WTC11 (cell line): Measurements from ENCODE around the gene SNCAIP. TPM values are rescaled to one million over a fixed set of nuclear protein-coding genes. Genes with fewer than 3 reads are reported as not detected.
A peak's percentile ranks its signal among the peaks of the same experiment; 100 is the strongest.

Experiments
- ATAC-seq: fragments of 200-7000 bp; cut with Tn5 transposase; 2 replicates; pipeline ENCODE4 v1.10.0; 2021; ENCODE audit warnings: mild to moderate bottlenecking, moderate library complexity
- CTCF ChIA-PET: fragments of 300-600 bp; sonication (Branson Sonifier 250); formaldehyde crosslinking; loops from one replicate; lab custom pipeline; 2021; ENCODE audit warnings: antibody characterized with exemption; lab: Charles Lee
- POLR2A ChIA-PET: fragments of 350-600 bp; sonication (Branson Sonifier 250); formaldehyde crosslinking; loops from one replicate; lab custom pipeline; 2021; ENCODE audit warnings: antibody characterized with exemption; lab: Charles Lee
- DNase-seq: peaks from one replicate; pipeline ENCODE4 v3.0.0; 2021; ENCODE audit warnings: low spot score
- H3K27ac Mint-ChIP-seq: 2 replicates; pipeline ENCODE4 v1.8.0; 2021; ENCODE audit warnings: mixed read lengths
- H3K27me3 Mint-ChIP-seq: 2 replicates; pipeline ENCODE4 v1.8.0; 2021; ENCODE audit warnings: low read depth, mild to moderate bottlenecking, moderate library complexity, mixed read lengths
- H3K36me3 Mint-ChIP-seq: 2 replicates; pipeline ENCODE4 v1.8.0; 2021; ENCODE audit warnings: mixed read lengths
- H3K4me1 Mint-ChIP-seq: 2 replicates; pipeline ENCODE4 v1.8.0; 2022; ENCODE audit warnings: mixed read lengths
- H3K4me3 Mint-ChIP-seq: 2 replicates; pipeline ENCODE4 v1.8.0; 2021; ENCODE audit warnings: mild to moderate bottlenecking, moderate library complexity, mixed read lengths
- H3K9me3 Mint-ChIP-seq: 2 replicates; pipeline ENCODE4 v1.8.0; 2021; ENCODE audit warnings: mixed read lengths
- ETV6 ChIP-seq: sonication (generic); formaldehyde crosslinking; IDR thresholded peaks from 2 replicates; pipeline ENCODE4 v1.8.1; 2022; ENCODE audit warnings: mild to moderate bottlenecking, missing genetic modification reagents
- FOXK1 ChIP-seq: sonication (generic); formaldehyde crosslinking; IDR thresholded peaks from 2 replicates; pipeline ENCODE4 v1.8.0; 2022; ENCODE audit warnings: mild to moderate bottlenecking, moderate library complexity, missing genetic modification reagents
- IRF2 ChIP-seq: sonication (generic); formaldehyde crosslinking; IDR thresholded peaks from 2 replicates; pipeline ENCODE4 v1.8.0; 2022; ENCODE audit warnings: low read depth, missing genetic modification reagents, borderline replicate concordance
- JAZF1 ChIP-seq: fragments of 250-450 bp; sonication (Bioruptor Pico); IDR thresholded peaks from 2 replicates; pipeline ENCODE4 v1.9.0; 2021; ENCODE audit warnings: moderate library complexity, mild to moderate bottlenecking, inconsistent platforms
- JUN ChIP-seq: sonication (generic); formaldehyde crosslinking; IDR thresholded peaks from 2 replicates; pipeline ENCODE4 v1.8.0; 2023; ENCODE audit warnings: mild to moderate bottlenecking, missing genetic modification reagents
- NFATC4 ChIP-seq: fragments of 250-450 bp; sonication (Bioruptor Pico); IDR thresholded peaks from 2 replicates; pipeline ENCODE4 v1.9.0; 2021; ENCODE audit warnings: mild to moderate bottlenecking
- RORB ChIP-seq: fragments of 250-450 bp; sonication (Bioruptor Pico); IDR thresholded peaks from 2 replicates; pipeline ENCODE4 v1.9.0; 2021; ENCODE audit warnings: mild to moderate bottlenecking
- TCF7 ChIP-seq: sonication (generic); formaldehyde crosslinking; IDR thresholded peaks from 2 replicates; pipeline ENCODE4 v1.8.0; 2022; ENCODE audit warnings: mild to moderate bottlenecking, low read depth, missing genetic modification reagents, moderate library complexity
- ZNF121 ChIP-seq: sonication (generic); formaldehyde crosslinking; IDR thresholded peaks from 2 replicates; pipeline ENCODE4 v1.8.0; 2023; ENCODE audit warnings: missing genetic modification reagents
- ZNF219 ChIP-seq: sonication (generic); formaldehyde crosslinking; IDR thresholded peaks from 2 replicates; pipeline ENCODE4 v1.8.0; 2023; ENCODE audit warnings: missing genetic modification reagents, mild to moderate bottlenecking, borderline replicate concordance
- ZNF317 ChIP-seq: sonication (generic); formaldehyde crosslinking; IDR thresholded peaks from 2 replicates; pipeline ENCODE4 v1.8.1; 2023; ENCODE audit warnings: low read depth, mild to moderate bottlenecking, moderate library complexity, missing genetic modification reagents, borderline replicate concordance
- ZNF416 ChIP-seq: fragments of 250-450 bp; sonication (Bioruptor Pico); IDR thresholded peaks from 2 replicates; pipeline ENCODE4 v1.9.0; 2021; ENCODE audit warnings: mild to moderate bottlenecking, inconsistent platforms
- ZNF423 ChIP-seq: fragments of 250-450 bp; sonication (Bioruptor Pico); IDR thresholded peaks from 2 replicates; pipeline ENCODE4 v2.1.2; 2022; ENCODE audit warnings: mild to moderate bottlenecking, moderate library complexity
- total RNA-seq: library from RNA; stranded (reverse); gene quantifications from 3 replicates; pipeline ENCODE4 v1.2.3, GENCODE V29; 2021
- TF ChIP-seq, protein P1 (sequence below): sonication (generic); formaldehyde crosslinking; IDR thresholded peaks from 2 replicates; pipeline ENCODE4 v1.8.0; 2023; ENCODE audit warnings: missing genetic modification reagents, mild to moderate bottlenecking, borderline replicate concordance
- TF ChIP-seq, protein P2 (sequence below): sonication (generic); formaldehyde crosslinking; IDR thresholded peaks from 2 replicates; pipeline ENCODE4 v1.8.0; 2023; ENCODE audit warnings: mild to moderate bottlenecking, missing genetic modification reagents
- TF ChIP-seq, protein P3 (sequence below): fragments of 250-450 bp; sonication (Bioruptor Pico); IDR thresholded peaks from 2 replicates; pipeline ENCODE4 v1.8.0; 2021; ENCODE audit warnings: mild to moderate bottlenecking
- TF ChIP-seq, protein P4 (sequence below): sonication (generic); formaldehyde crosslinking; IDR thresholded peaks from 2 replicates; pipeline ENCODE4 v1.8.1; 2023; ENCODE audit warnings: mild to moderate bottlenecking, missing genetic modification reagents, borderline replicate concordance

The SNCAIP gene
- total RNA-seq, 1 experiment from 2014 or later, result 10.0 TPM

DNA sequence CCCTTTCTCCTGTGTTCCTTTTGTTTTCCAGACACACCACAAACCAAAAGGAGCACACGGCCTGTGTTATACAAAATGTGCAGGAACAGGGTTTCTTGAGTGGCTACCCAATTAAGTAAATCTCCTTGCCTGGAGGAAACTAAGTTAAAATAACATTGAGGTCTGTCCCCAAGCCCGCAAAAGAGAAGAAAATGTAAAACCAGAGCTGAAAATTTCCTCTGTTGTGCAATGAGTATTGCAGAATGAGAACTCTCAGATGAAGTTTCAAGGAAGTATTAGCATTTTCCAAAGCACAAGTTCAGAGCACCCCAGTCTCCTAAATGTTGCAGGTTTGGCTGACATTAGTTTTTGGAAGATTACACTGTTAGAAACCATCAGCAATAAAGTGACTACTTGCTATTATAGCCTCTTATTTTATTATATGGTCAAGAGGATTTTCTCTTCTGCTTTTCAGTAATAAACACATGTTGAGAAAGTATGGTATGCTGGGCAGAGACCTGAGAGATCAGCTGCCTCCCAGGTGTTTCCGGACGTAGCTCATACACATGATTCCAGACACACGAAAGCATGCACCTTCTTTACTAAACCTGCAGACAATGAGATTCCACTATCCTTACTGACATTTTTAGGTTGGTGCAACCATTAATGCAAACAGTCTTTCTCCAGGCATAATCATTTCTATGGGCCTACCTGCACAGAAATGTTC is 161.3 kb downstream of the SNCAIP start:
- TF ChIP-seq ZNF416 (CRISPR knock-in tag) (no peak), ZNF219 (CRISPR knock-in tag) (no peak), ZNF423 (CRISPR knock-in tag) (no peak), TCF7 (CRISPR knock-in tag) (no peak), FOXK1 (CRISPR knock-in tag) (no peak), RORB (CRISPR knock-in tag) (no peak), JUN (no peak), ZNF317 (CRISPR knock-in tag) (no peak), ZNF121 (CRISPR knock-in tag) (no peak)
- TF ChIP-seq, protein P1, sequence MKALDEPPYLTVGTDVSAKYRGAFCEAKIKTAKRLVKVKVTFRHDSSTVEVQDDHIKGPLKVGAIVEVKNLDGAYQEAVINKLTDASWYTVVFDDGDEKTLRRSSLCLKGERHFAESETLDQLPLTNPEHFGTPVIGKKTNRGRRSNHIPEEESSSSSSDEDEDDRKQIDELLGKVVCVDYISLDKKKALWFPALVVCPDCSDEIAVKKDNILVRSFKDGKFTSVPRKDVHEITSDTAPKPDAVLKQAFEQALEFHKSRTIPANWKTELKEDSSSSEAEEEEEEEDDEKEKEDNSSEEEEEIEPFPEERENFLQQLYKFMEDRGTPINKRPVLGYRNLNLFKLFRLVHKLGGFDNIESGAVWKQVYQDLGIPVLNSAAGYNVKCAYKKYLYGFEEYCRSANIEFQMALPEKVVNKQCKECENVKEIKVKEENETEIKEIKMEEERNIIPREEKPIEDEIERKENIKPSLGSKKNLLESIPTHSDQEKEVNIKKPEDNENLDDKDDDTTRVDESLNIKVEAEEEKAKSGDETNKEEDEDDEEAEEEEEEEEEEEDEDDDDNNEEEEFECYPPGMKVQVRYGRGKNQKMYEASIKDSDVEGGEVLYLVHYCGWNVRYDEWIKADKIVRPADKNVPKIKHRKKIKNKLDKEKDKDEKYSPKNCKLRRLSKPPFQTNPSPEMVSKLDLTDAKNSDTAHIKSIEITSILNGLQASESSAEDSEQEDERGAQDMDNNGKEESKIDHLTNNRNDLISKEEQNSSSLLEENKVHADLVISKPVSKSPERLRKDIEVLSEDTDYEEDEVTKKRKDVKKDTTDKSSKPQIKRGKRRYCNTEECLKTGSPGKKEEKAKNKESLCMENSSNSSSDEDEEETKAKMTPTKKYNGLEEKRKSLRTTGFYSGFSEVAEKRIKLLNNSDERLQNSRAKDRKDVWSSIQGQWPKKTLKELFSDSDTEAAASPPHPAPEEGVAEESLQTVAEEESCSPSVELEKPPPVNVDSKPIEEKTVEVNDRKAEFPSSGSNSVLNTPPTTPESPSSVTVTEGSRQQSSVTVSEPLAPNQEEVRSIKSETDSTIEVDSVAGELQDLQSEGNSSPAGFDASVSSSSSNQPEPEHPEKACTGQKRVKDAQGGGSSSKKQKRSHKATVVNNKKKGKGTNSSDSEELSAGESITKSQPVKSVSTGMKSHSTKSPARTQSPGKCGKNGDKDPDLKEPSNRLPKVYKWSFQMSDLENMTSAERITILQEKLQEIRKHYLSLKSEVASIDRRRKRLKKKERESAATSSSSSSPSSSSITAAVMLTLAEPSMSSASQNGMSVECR, result no peak
- TF ChIP-seq, protein P2, sequence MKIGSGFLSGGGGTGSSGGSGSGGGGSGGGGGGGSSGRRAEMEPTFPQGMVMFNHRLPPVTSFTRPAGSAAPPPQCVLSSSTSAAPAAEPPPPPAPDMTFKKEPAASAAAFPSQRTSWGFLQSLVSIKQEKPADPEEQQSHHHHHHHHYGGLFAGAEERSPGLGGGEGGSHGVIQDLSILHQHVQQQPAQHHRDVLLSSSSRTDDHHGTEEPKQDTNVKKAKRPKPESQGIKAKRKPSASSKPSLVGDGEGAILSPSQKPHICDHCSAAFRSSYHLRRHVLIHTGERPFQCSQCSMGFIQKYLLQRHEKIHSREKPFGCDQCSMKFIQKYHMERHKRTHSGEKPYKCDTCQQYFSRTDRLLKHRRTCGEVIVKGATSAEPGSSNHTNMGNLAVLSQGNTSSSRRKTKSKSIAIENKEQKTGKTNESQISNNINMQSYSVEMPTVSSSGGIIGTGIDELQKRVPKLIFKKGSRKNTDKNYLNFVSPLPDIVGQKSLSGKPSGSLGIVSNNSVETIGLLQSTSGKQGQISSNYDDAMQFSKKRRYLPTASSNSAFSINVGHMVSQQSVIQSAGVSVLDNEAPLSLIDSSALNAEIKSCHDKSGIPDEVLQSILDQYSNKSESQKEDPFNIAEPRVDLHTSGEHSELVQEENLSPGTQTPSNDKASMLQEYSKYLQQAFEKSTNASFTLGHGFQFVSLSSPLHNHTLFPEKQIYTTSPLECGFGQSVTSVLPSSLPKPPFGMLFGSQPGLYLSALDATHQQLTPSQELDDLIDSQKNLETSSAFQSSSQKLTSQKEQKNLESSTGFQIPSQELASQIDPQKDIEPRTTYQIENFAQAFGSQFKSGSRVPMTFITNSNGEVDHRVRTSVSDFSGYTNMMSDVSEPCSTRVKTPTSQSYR (CRISPR knock-in tag), result no peak
- Mint-ChIP-seq H3K36me3 (no peaks in the 10 kb centered on the region), H3K9me3 (no peaks in the 10 kb centered on the region), H3K4me1 (peaks cover 62% of the 10 kb centered on the region), H3K4me3 (no peak overlapping the region), H3K27ac (peak overlapping the region; percentile 89), H3K27me3 (peaks cover 3% of the 10 kb centered on the region)
- ChIA-PET POLR2A (no interaction called here), CTCF (interaction anchor here (1.1 to 1.3 kb wide), 2 partner anchors 27 to 278 kb away, joined by 4 to 7 read pairs; no protein-coding TSS in a partner anchor)
- DNase-seq (no peak), ATAC-seq (no peak)

DNA sequence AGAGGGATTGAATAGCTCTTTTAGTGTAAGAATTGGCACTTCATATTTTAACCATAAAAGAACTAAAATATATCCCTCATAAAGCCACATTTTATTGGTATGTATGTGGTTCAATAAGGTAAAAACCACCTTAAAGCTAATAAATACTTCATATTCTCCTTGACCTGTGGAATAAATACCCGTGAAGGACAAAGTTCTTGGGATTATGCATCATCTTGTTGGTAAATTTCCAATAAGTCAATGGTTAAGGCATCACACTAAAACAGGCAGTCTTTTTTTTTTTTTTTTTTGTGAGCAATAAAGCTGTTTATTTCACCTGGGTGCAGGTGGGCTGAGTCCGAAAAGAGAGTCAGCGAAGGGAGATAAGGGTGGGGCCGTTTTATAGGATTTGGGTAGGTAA is 161.9 kb downstream of the SNCAIP start:
- Mint-ChIP-seq H3K27ac (peak overlapping the region; percentile 89), H3K36me3 (no peaks in the 10 kb centered on the region), H3K9me3 (no peaks in the 10 kb centered on the region), H3K4me1 (peaks cover 68% of the 10 kb centered on the region), H3K27me3 (peaks cover 6% of the 10 kb centered on the region), H3K4me3 (no peak overlapping the region)
- no peak for TF ChIP-seq ETV6 (CRISPR knock-in tag)
- no peak for TF ChIP-seq RORB (CRISPR knock-in tag)
- TF ChIP-seq, protein P3, sequence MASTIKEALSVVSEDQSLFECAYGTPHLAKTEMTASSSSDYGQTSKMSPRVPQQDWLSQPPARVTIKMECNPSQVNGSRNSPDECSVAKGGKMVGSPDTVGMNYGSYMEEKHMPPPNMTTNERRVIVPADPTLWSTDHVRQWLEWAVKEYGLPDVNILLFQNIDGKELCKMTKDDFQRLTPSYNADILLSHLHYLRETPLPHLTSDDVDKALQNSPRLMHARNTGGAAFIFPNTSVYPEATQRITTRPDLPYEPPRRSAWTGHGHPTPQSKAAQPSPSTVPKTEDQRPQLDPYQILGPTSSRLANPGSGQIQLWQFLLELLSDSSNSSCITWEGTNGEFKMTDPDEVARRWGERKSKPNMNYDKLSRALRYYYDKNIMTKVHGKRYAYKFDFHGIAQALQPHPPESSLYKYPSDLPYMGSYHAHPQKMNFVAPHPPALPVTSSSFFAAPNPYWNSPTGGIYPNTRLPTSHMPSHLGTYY, result no peak
- TF ChIP-seq, protein P4, sequence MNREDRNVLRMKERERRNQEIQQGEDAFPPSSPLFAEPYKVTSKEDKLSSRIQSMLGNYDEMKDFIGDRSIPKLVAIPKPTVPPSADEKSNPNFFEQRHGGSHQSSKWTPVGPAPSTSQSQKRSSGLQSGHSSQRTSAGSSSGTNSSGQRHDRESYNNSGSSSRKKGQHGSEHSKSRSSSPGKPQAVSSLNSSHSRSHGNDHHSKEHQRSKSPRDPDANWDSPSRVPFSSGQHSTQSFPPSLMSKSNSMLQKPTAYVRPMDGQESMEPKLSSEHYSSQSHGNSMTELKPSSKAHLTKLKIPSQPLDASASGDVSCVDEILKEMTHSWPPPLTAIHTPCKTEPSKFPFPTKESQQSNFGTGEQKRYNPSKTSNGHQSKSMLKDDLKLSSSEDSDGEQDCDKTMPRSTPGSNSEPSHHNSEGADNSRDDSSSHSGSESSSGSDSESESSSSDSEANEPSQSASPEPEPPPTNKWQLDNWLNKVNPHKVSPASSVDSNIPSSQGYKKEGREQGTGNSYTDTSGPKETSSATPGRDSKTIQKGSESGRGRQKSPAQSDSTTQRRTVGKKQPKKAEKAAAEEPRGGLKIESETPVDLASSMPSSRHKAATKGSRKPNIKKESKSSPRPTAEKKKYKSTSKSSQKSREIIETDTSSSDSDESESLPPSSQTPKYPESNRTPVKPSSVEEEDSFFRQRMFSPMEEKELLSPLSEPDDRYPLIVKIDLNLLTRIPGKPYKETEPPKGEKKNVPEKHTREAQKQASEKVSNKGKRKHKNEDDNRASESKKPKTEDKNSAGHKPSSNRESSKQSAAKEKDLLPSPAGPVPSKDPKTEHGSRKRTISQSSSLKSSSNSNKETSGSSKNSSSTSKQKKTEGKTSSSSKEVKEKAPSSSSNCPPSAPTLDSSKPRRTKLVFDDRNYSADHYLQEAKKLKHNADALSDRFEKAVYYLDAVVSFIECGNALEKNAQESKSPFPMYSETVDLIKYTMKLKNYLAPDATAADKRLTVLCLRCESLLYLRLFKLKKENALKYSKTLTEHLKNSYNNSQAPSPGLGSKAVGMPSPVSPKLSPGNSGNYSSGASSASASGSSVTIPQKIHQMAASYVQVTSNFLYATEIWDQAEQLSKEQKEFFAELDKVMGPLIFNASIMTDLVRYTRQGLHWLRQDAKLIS (CRISPR knock-in tag), result no peak
- no peak for TF ChIP-seq NFATC4 (CRISPR knock-in tag)
- TF ChIP-seq IRF2 (CRISPR knock-in tag), result no peak
- no peak for TF ChIP-seq JAZF1
- CTCF ChIA-PET, result no interaction called here
- ATAC-seq (no peak), DNase-seq (no peak)
- POLR2A ChIA-PET, result no interaction called here
